IPS-20b (cell line): ENCODE results near the gene IGF2R.
"Not testable (repeated sequence)": the region's sequence is repeated elsewhere in the genome, so short reads cannot be mapped to it uniquely, and the experiment has no call there.

Experiments
- H3K27ac ChIP-seq: one replicate; pipeline ENCODE4 v1.5.1; 2013; ENCODE audit warnings: low read length
- H3K27me3 ChIP-seq: 2 replicates; pipeline ENCODE4 v1.6.1; 2013; ENCODE audit warnings: mild to moderate bottlenecking, low read length, inconsistent platforms; ENCODE audit not compliant: insufficient read depth
- H3K36me3 ChIP-seq: 2 replicates; pipeline ENCODE4 v1.6.1; 2013; ENCODE audit warnings: low read depth, mild to moderate bottlenecking, inconsistent platforms, low read length, moderate library complexity; ENCODE audit not compliant: insufficient read depth
- H3K4me1 ChIP-seq: 2 replicates; pipeline ENCODE4 v1.6.1; 2013; ENCODE audit warnings: mild to moderate bottlenecking, control low read depth, inconsistent platforms, low read length, moderate library complexity; ENCODE audit not compliant: insufficient read depth
- H3K4me3 ChIP-seq: 2 replicates; pipeline ENCODE4 v1.5.1; 2013; ENCODE audit warnings: mild to moderate bottlenecking, low read length, inconsistent platforms
- H3K9ac ChIP-seq: 2 replicates; pipeline ENCODE4 v1.6.1; 2013; ENCODE audit warnings: low read depth, mild to moderate bottlenecking, inconsistent platforms, low read length, moderate library complexity
- H3K9me3 ChIP-seq: 2 replicates; pipeline ENCODE4 v1.6.1; 2013; ENCODE audit warnings: mild to moderate bottlenecking, low read depth, low read length, inconsistent platforms; ENCODE audit not compliant: insufficient read depth

Gene IGF2R, protein sequence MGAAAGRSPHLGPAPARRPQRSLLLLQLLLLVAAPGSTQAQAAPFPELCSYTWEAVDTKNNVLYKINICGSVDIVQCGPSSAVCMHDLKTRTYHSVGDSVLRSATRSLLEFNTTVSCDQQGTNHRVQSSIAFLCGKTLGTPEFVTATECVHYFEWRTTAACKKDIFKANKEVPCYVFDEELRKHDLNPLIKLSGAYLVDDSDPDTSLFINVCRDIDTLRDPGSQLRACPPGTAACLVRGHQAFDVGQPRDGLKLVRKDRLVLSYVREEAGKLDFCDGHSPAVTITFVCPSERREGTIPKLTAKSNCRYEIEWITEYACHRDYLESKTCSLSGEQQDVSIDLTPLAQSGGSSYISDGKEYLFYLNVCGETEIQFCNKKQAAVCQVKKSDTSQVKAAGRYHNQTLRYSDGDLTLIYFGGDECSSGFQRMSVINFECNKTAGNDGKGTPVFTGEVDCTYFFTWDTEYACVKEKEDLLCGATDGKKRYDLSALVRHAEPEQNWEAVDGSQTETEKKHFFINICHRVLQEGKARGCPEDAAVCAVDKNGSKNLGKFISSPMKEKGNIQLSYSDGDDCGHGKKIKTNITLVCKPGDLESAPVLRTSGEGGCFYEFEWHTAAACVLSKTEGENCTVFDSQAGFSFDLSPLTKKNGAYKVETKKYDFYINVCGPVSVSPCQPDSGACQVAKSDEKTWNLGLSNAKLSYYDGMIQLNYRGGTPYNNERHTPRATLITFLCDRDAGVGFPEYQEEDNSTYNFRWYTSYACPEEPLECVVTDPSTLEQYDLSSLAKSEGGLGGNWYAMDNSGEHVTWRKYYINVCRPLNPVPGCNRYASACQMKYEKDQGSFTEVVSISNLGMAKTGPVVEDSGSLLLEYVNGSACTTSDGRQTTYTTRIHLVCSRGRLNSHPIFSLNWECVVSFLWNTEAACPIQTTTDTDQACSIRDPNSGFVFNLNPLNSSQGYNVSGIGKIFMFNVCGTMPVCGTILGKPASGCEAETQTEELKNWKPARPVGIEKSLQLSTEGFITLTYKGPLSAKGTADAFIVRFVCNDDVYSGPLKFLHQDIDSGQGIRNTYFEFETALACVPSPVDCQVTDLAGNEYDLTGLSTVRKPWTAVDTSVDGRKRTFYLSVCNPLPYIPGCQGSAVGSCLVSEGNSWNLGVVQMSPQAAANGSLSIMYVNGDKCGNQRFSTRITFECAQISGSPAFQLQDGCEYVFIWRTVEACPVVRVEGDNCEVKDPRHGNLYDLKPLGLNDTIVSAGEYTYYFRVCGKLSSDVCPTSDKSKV (N-terminal part only)

GRCh38 chr6:159968295-159969203, at the start of gene IGF2R:
TSS of gene IGF2R (plus strand) at chr6:159969082. CDS start at chr6:159969247, 165 bp downstream.
- H3K27ac ChIP-seq = no peak within 1 kb of the TSS
- no peaks in the 10 kb centered on the region for H3K36me3 ChIP-seq
- H3K4me1 ChIP-seq = peaks cover 22% of the 10 kb centered on the region
- peak within 1 kb of the TSS; percentile 92 for H3K9ac ChIP-seq
- no peaks in the 10 kb centered on the region for H3K9me3 ChIP-seq
- H3K4me3 ChIP-seq = peak within 1 kb of the TSS; percentile 82
- H3K27me3 ChIP-seq = peaks cover 38% of the 10 kb centered on the region

- no peaks in the 10 kb centered on the region for H3K9me3 ChIP-seq
- H3K27ac ChIP-seq = no peak overlapping the region
- no peak overlapping the region for H3K9ac ChIP-seq
- H3K4me3 ChIP-seq = no peak overlapping the region
- no peaks in the 10 kb centered on the region for H3K27me3 ChIP-seq
- no peaks in the 10 kb centered on the region for H3K36me3 ChIP-seq
- H3K4me1 ChIP-seq = no peaks in the 10 kb centered on the region
Observed at GRCh38 chr6:159919800-159920199, 49.1 kb upstream of the IGF2R start.

GRCh38 chr6:159924150-159924549, 44.7 kb upstream of the IGF2R start:
- not testable (repeated sequence) for H3K4me1 ChIP-seq, H3K27me3 ChIP-seq, H3K9ac ChIP-seq, H3K9me3 ChIP-seq, H3K4me3 ChIP-seq, H3K27ac ChIP-seq, H3K36me3 ChIP-seq

GRCh38 chr6:159926542-159927203, 42.2 kb upstream of the IGF2R start:
- no peaks in the 10 kb centered on the region for H3K27me3 ChIP-seq
- H3K27ac ChIP-seq = no peak overlapping the region
- no peak overlapping the region for H3K9ac ChIP-seq
- no peaks in the 10 kb centered on the region for H3K9me3 ChIP-seq
- no peak overlapping the region for H3K4me3 ChIP-seq
- H3K36me3 ChIP-seq = no peaks in the 10 kb centered on the region
- H3K4me1 ChIP-seq = no peaks in the 10 kb centered on the region

- Histone ChIP-seq H3K9me3 (no peaks in the 10 kb centered on the region), H3K27ac (no peak overlapping the region), H3K4me1 (no peaks in the 10 kb centered on the region), H3K4me3 (no peak overlapping the region), H3K27me3 (no peaks in the 10 kb centered on the region), H3K36me3 (no peaks in the 10 kb centered on the region), H3K9ac (no peak overlapping the region)
Observed at GRCh38 chr6:159929819-159930218, 39.1 kb upstream of the IGF2R start.

DNA sequence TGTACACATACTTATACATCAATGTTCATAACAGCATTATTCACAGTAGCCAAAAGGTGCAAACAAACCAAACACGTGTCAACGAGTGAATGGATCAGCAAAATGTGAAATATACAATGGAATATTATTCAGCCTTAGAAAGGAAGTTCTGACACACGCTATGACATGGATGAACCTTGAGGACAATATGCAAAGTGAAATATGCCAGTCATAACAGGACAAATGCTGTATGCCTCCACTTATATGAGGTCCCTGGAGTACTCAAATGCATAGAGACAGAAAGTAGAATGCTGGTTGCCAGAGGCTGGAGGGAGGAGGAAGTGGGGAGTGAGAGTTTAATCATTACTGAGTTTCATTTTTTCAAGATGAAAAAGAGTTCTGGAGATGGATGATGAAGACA, 37.8 kb upstream of the IGF2R start:
- Histone ChIP-seq H3K4me1 (no peaks in the 10 kb centered on the region), H3K27me3 (no peaks in the 10 kb centered on the region), H3K36me3 (no peaks in the 10 kb centered on the region), H3K4me3 (no peak overlapping the region), H3K9me3 (no peaks in the 10 kb centered on the region), H3K9ac (no peak overlapping the region), H3K27ac (no peak overlapping the region)

GRCh38 chr6:159931846-159932245, 37.0 kb upstream of the IGF2R start:
- H3K9me3 ChIP-seq = no peaks in the 10 kb centered on the region
- no peaks in the 10 kb centered on the region for H3K36me3 ChIP-seq
- H3K27me3 ChIP-seq = no peaks in the 10 kb centered on the region
- H3K4me1 ChIP-seq = no peaks in the 10 kb centered on the region
- H3K4me3 ChIP-seq = no peak overlapping the region
- no peak overlapping the region for H3K9ac ChIP-seq
- no peak overlapping the region for H3K27ac ChIP-seq

DNA sequence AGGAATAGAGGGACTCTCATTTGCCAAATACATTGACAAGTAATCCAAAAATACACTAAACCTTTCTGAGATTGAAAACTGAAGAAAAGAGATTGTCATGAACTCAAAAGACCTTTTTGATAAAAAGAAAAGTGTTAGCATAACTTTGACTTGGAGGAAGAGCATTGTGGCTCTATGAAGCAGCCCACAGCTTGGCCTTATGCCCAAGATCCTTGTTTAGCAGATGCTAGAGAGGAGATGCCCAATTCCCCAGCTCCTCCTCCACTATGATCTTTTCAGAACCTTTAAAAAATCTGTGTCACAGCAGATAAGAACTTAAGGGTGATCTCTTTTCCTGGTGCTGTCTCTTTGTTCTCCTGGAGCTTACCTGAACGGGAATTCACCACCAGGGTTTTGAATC, 35.8 kb upstream of the IGF2R start:
- H3K4me1 ChIP-seq = no peaks in the 10 kb centered on the region
- H3K9me3 ChIP-seq = no peaks in the 10 kb centered on the region
- no peak overlapping the region for H3K27ac ChIP-seq
- no peak overlapping the region for H3K4me3 ChIP-seq
- no peak overlapping the region for H3K9ac ChIP-seq
- H3K36me3 ChIP-seq = no peaks in the 10 kb centered on the region
- H3K27me3 ChIP-seq = no peaks in the 10 kb centered on the region

DNA sequence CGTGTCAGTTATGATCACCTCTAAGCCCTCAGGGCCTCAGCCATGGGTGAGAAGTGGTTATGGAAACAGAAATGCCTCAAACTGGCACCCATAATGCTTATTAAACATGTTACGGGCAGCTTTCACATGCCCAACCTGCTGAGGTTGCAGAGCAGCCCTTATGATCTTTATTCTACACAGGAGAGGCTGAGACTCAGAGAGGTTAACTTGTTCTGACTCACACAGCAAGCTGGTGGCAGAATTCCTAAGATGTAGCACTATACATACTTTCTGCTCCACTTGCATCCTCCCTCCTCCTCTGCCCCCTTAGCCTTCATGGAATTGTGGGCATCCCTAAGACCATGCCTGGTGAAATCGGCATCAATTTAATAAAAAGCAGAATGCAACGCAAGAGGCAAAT, 34.7 kb upstream of the IGF2R start:
- Histone ChIP-seq H3K4me1 (no peaks in the 10 kb centered on the region), H3K27me3 (no peaks in the 10 kb centered on the region), H3K27ac (no peak overlapping the region), H3K4me3 (no peak overlapping the region), H3K36me3 (no peaks in the 10 kb centered on the region), H3K9me3 (no peaks in the 10 kb centered on the region), H3K9ac (no peak overlapping the region)

DNA sequence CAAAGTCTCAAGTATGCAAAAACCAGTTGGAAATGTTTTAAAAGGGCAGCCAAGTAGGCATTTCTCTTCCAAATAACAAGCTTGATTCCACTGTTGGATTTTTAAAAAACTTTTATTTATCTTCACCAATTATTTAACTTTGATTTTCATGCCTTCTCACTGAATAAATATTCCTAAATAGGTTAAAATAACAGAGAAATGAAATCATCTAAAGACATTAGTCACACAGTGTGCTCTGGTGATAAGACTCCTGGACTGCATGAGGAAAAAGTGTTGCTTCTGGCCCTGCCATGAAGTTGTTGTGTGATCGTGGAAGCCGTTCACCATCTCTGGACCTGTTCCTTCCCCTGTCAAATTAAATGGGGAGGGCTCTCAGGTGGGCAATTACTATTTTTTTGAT, 33.8 kb upstream of the IGF2R start:
- no peaks in the 10 kb centered on the region for H3K36me3 ChIP-seq
- no peaks in the 10 kb centered on the region for H3K4me1 ChIP-seq
- no peak overlapping the region for H3K27ac ChIP-seq
- H3K27me3 ChIP-seq = no peaks in the 10 kb centered on the region
- no peak overlapping the region for H3K9ac ChIP-seq
- H3K9me3 ChIP-seq = no peaks in the 10 kb centered on the region
- H3K4me3 ChIP-seq = no peak overlapping the region
